H1 (cell line): ENCODE measurements around the gene CCDC9B. TPM values are rescaled to one million over a fixed set of nuclear protein-coding genes. Genes with fewer than 3 reads are reported as not detected.

Source experiments
- BRCA1 ChIP-seq: IDR thresholded peaks from 2 replicates; pipeline ENCODE4 v1.6.1; 2012; ENCODE audit warnings: low read depth, low read length, improper control_type of control experiment
- CBX8 ChIP-seq: fragments of 300-800, 300-1000 bp; sonication (generic); IDR thresholded peaks from 2 replicates; pipeline ENCODE4 v1.7.1; 2016; ENCODE audit warnings: low read depth, low read length, borderline replicate concordance
- CHD7 ChIP-seq: fragments of 300-600 bp; sonication (generic); IDR thresholded peaks from 2 replicates; pipeline ENCODE4 v1.7.1; 2012; ENCODE audit warnings: low read length, moderate library complexity, mild to moderate bottlenecking, inconsistent platforms; ENCODE audit not compliant: insufficient replicate concordance
- EP300 ChIP-seq, 2 experiments: IDR thresholded peaks; 1 replicate in 1 of 2; 2 replicates in 1 of 2; pipeline ENCODE4 v1.6.1; 2011 to 2012; ENCODE audit warnings: low read depth in 2 of 2, low read length in 2 of 2, mild to moderate bottlenecking in 2 of 2, borderline replicate concordance in 1 of 2, inconsistent platforms in 1 of 2, moderate library complexity in 1 of 2
- HDAC6 ChIP-seq: IDR thresholded peaks from one replicate; pipeline ENCODE4 v1.7.1; 2012; ENCODE audit warnings: low read depth, mild to moderate bottlenecking, inconsistent platforms, low read length, moderate library complexity
- polyA plus RNA-seq, 7 experiments: library from polyadenylated mRNA; depleted of rRNA in 3 of 7; stranded (reverse) in 5 of 7; unstranded in 2 of 7; fragments of >200 nt in 5 of 7; fragments of 200-250 nt in 2 of 7; gene quantifications; 1 replicate in 5 of 7; 2 replicates in 1 of 7; 4 replicates in 1 of 7; pipeline versions ENCODE4 v1.2.1 to v1.2.3, GENCODE V29; 2011 to 2013; ENCODE audit warnings: missing spikeins in 2 of 7, mixed read lengths in 2 of 7
- total RNA-seq: library from RNA; stranded (reverse); fragmentation: NEBNext Ultra II Directional; extraction: Animal tissue kit (Norgen Biotek cat#: 25700); gene quantifications from 2 replicates; pipeline ENCODE4 v1.2.1, GENCODE V29; 2021
- TF ChIP-seq, protein P1 (sequence below): IDR thresholded peaks from 2 replicates; pipeline ENCODE4 v1.6.1; 2012; ENCODE audit warnings: low read length, inconsistent platforms
- TF ChIP-seq, protein P2 (sequence below): IDR thresholded peaks from 2 replicates; pipeline ENCODE4 v1.6.1; 2012; ENCODE audit warnings: inconsistent platforms

The CCDC9B gene
- total and polyA plus RNA-seq, 2 of the 8 experiments (the other 6 are each of a cell fraction or from before 2014, with no cell fraction given), result 0.45 to 0.78 TPM

- TF ChIP-seq, protein P1, sequence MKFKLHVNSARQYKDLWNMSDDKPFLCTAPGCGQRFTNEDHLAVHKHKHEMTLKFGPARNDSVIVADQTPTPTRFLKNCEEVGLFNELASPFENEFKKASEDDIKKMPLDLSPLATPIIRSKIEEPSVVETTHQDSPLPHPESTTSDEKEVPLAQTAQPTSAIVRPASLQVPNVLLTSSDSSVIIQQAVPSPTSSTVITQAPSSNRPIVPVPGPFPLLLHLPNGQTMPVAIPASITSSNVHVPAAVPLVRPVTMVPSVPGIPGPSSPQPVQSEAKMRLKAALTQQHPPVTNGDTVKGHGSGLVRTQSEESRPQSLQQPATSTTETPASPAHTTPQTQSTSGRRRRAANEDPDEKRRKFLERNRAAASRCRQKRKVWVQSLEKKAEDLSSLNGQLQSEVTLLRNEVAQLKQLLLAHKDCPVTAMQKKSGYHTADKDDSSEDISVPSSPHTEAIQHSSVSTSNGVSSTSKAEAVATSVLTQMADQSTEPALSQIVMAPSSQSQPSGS, result no peak
- TF ChIP-seq CBX8, result no peak
- no peak for TF ChIP-seq HDAC6
- no peak for TF ChIP-seq BRCA1
- TF ChIP-seq EP300 (IDR thresholded peaks at IDR 0.05; ENCODE audit: borderline replicate concordance in 1 of 2, low read depth in 2 of 2, low read length in 2 of 2), result no peak
- TF ChIP-seq, protein P2, sequence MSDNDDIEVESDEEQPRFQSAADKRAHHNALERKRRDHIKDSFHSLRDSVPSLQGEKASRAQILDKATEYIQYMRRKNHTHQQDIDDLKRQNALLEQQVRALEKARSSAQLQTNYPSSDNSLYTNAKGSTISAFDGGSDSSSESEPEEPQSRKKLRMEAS, result no peak
- TF ChIP-seq CHD7, result no peak
- TF ChIP-seq, all 59 proteins: peak for 0
Measured at GRCh38 chr15:40312370-40313158, 28.2 kb downstream of the CCDC9B start (continued).
